ENCODE data around the gene KLHDC9. TPM values are rescaled to one million over a fixed set of nuclear protein-coding genes. Genes with fewer than 3 reads are reported as not detected.

The KLHDC9 gene
- total and polyA plus RNA-seq, 2 donors, result 1.9 to 4.7 TPM

GRCh38 chr1:161089938-161090337 is 8.2 kb upstream of the KLHDC9 start:
- Histone ChIP-seq H3K4me3 (ENCODE audit: low read length in 2 of 2) (no peak overlapping the region), H3K4me1 (ENCODE audit: control insufficient read depth in 2 of 2, insufficient read depth in 2 of 2, low read length in 2 of 2) (peaks cover 0 to 3% of the 10 kb centered on the region in 2 donors), H3K27me3 (ENCODE audit: control insufficient read depth in 2 of 2, insufficient read depth in 1 of 2, low read length in 1 of 2) (no peaks in the 10 kb centered on the region), H3K27ac (ENCODE audit: low read depth in 1 of 2, low read length in 1 of 2) (no peak overlapping the region), H3K36me3 (ENCODE audit: control insufficient read depth in 2 of 2, insufficient read depth in 2 of 2, low read length in 1 of 2) (no peaks in the 10 kb centered on the region), H3K9me3 (ENCODE audit: control insufficient read depth in 2 of 2, insufficient read depth in 1 of 2, low read length in 1 of 2) (no peaks in the 10 kb centered on the region)
- 98% methylated on average over 5 of the region's 5 CpGs for WGBS
- DNase-seq (ENCODE audit: low read depth in 6 of 9, low spot score in 9 of 9), result no peak

GRCh38 chr1:161090617-161091016 is 7.5 kb upstream of the KLHDC9 start:
- no peak overlapping the region for H3K27ac ChIP-seq (ENCODE audit: low read depth in 1 of 2, low read length in 1 of 2)
- peak in 1 of 9 donors; percentile 26 for DNase-seq (ENCODE audit: low read depth in 6 of 9, low spot score in 9 of 9)
- H3K4me1 ChIP-seq (ENCODE audit: control insufficient read depth in 2 of 2, insufficient read depth in 2 of 2, low read length in 2 of 2), result peaks cover 0 to 3% of the 10 kb centered on the region in 2 donors
- H3K4me3 ChIP-seq (ENCODE audit: low read length in 2 of 2), result no peak overlapping the region
- 84% methylated on average over 3 of the region's 3 CpGs for WGBS
- H3K27me3 ChIP-seq (ENCODE audit: control insufficient read depth in 2 of 2, insufficient read depth in 1 of 2, low read length in 1 of 2), result no peaks in the 10 kb centered on the region
- no peaks in the 10 kb centered on the region for H3K36me3 ChIP-seq (ENCODE audit: control insufficient read depth in 2 of 2, insufficient read depth in 2 of 2, low read length in 1 of 2)
- H3K9me3 ChIP-seq (ENCODE audit: control insufficient read depth in 2 of 2, insufficient read depth in 1 of 2, low read length in 1 of 2), result no peaks in the 10 kb centered on the region

GRCh38 chr1:161091093-161091492 is 7.1 kb upstream of the KLHDC9 start:
- no peak for DNase-seq (ENCODE audit: low read depth in 6 of 9, low spot score in 9 of 9)
- H3K4me3 ChIP-seq (ENCODE audit: low read length in 2 of 2), result no peak overlapping the region
- H3K9me3 ChIP-seq (ENCODE audit: control insufficient read depth in 2 of 2, insufficient read depth in 1 of 2, low read length in 1 of 2), result no peaks in the 10 kb centered on the region
- peaks cover 0 to 3% of the 10 kb centered on the region in 2 donors for H3K4me1 ChIP-seq (ENCODE audit: control insufficient read depth in 2 of 2, insufficient read depth in 2 of 2, low read length in 2 of 2)
- H3K27ac ChIP-seq (ENCODE audit: low read depth in 1 of 2, low read length in 1 of 2), result no peak overlapping the region
- H3K36me3 ChIP-seq (ENCODE audit: control insufficient read depth in 2 of 2, insufficient read depth in 2 of 2, low read length in 1 of 2), result no peaks in the 10 kb centered on the region
- WGBS, result 98% methylated on average over 5 of the region's 5 CpGs
- H3K27me3 ChIP-seq (ENCODE audit: control insufficient read depth in 2 of 2, insufficient read depth in 1 of 2, low read length in 1 of 2), result no peaks in the 10 kb centered on the region

- DNase-seq (ENCODE audit: low read depth in 6 of 9, low spot score in 9 of 9), result no peak
- H3K4me1 ChIP-seq (ENCODE audit: control insufficient read depth in 2 of 2, insufficient read depth in 2 of 2, low read length in 2 of 2), result peaks cover 0 to 5% of the 10 kb centered on the region in 2 donors
- H3K36me3 ChIP-seq (ENCODE audit: control insufficient read depth in 2 of 2, insufficient read depth in 2 of 2, low read length in 1 of 2), result no peaks in the 10 kb centered on the region
- H3K27me3 ChIP-seq (ENCODE audit: control insufficient read depth in 2 of 2, insufficient read depth in 1 of 2, low read length in 1 of 2), result no peaks in the 10 kb centered on the region
- H3K4me3 ChIP-seq (ENCODE audit: low read length in 2 of 2), result no peak overlapping the region
- WGBS, result 97% methylated on average over 7 of the region's 7 CpGs
- no peak overlapping the region for H3K27ac ChIP-seq (ENCODE audit: low read depth in 1 of 2, low read length in 1 of 2)
- H3K9me3 ChIP-seq (ENCODE audit: control insufficient read depth in 2 of 2, insufficient read depth in 1 of 2, low read length in 1 of 2), result no peaks in the 10 kb centered on the region
Observed at GRCh38 chr1:161091796-161092507, 6.2 kb upstream of the KLHDC9 start.

- H3K9me3 ChIP-seq (ENCODE audit: control insufficient read depth in 2 of 2, insufficient read depth in 1 of 2, low read length in 1 of 2), result peaks cover 0 to 2% of the 10 kb centered on the region in 2 donors
- DNase-seq (ENCODE audit: low read depth in 6 of 9, low spot score in 9 of 9), result no peak
- no peaks in the 10 kb centered on the region for H3K27me3 ChIP-seq (ENCODE audit: control insufficient read depth in 2 of 2, insufficient read depth in 1 of 2, low read length in 1 of 2)
- H3K27ac ChIP-seq (ENCODE audit: low read depth in 1 of 2, low read length in 1 of 2), result no peak overlapping the region
- H3K4me1 ChIP-seq (ENCODE audit: control insufficient read depth in 2 of 2, insufficient read depth in 2 of 2, low read length in 2 of 2), result peaks cover 4 to 12% of the 10 kb centered on the region in 2 donors
- H3K4me3 ChIP-seq (ENCODE audit: low read length in 2 of 2), result no peak overlapping the region
- 95% methylated on average over 3 of the region's 3 CpGs for WGBS
- no peaks in the 10 kb centered on the region for H3K36me3 ChIP-seq (ENCODE audit: control insufficient read depth in 2 of 2, insufficient read depth in 2 of 2, low read length in 1 of 2)
Observed at GRCh38 chr1:161092621-161093028, 5.5 kb upstream of the KLHDC9 start.

GRCh38 chr1:161094481-161094880 is 3.7 kb upstream of the KLHDC9 start:
- Histone ChIP-seq H3K4me3 (ENCODE audit: low read length in 2 of 2) (no peak overlapping the region), H3K27me3 (ENCODE audit: control insufficient read depth in 2 of 2, insufficient read depth in 1 of 2, low read length in 1 of 2) (peaks cover 2 to 14% of the 10 kb centered on the region in 2 donors), H3K36me3 (ENCODE audit: control insufficient read depth in 2 of 2, insufficient read depth in 2 of 2, low read length in 1 of 2) (peaks cover 0 to 4% of the 10 kb centered on the region in 2 donors), H3K9me3 (ENCODE audit: control insufficient read depth in 2 of 2, insufficient read depth in 1 of 2, low read length in 1 of 2) (peaks cover 0 to 5% of the 10 kb centered on the region in 2 donors), H3K27ac (ENCODE audit: low read depth in 1 of 2, low read length in 1 of 2) (no peak overlapping the region), H3K4me1 (ENCODE audit: control insufficient read depth in 2 of 2, insufficient read depth in 2 of 2, low read length in 2 of 2) (peaks cover 11 to 23% of the 10 kb centered on the region in 2 donors)
- no peak for DNase-seq (ENCODE audit: low read depth in 6 of 9, low spot score in 9 of 9)
- WGBS, result 95% methylated on average over 14 of the region's 14 CpGs

- peaks cover 4 to 6% of the 10 kb centered on the region in 2 donors for H3K36me3 ChIP-seq (ENCODE audit: control insufficient read depth in 2 of 2, insufficient read depth in 2 of 2, low read length in 1 of 2)
- peaks cover 11 to 22% of the 10 kb centered on the region in 2 donors for H3K4me1 ChIP-seq (ENCODE audit: control insufficient read depth in 2 of 2, insufficient read depth in 2 of 2, low read length in 2 of 2)
- WGBS, result 96% methylated on average over 6 of the region's 6 CpGs
- H3K4me3 ChIP-seq (ENCODE audit: low read length in 2 of 2), result no peak overlapping the region
- H3K9me3 ChIP-seq (ENCODE audit: control insufficient read depth in 2 of 2, insufficient read depth in 1 of 2, low read length in 1 of 2), result peaks cover 0 to 5% of the 10 kb centered on the region in 2 donors
- H3K27me3 ChIP-seq (ENCODE audit: control insufficient read depth in 2 of 2, insufficient read depth in 1 of 2, low read length in 1 of 2), result peaks cover 2 to 14% of the 10 kb centered on the region in 2 donors
- DNase-seq (ENCODE audit: low read depth in 6 of 9, low spot score in 9 of 9), result no peak
- no peak overlapping the region for H3K27ac ChIP-seq (ENCODE audit: low read depth in 1 of 2, low read length in 1 of 2)
Observed at GRCh38 chr1:161095230-161095629, 2.9 kb upstream of the KLHDC9 start.

GRCh38 chr1:161096015-161096414 is 2.1 kb upstream of the KLHDC9 start:
- Histone ChIP-seq H3K36me3 (ENCODE audit: control insufficient read depth in 2 of 2, insufficient read depth in 2 of 2, low read length in 1 of 2) (peaks cover 8 to 14% of the 10 kb centered on the region in 2 donors), H3K9me3 (ENCODE audit: control insufficient read depth in 2 of 2, insufficient read depth in 1 of 2, low read length in 1 of 2) (peaks cover 0 to 5% of the 10 kb centered on the region in 2 donors), H3K4me1 (ENCODE audit: control insufficient read depth in 2 of 2, insufficient read depth in 2 of 2, low read length in 2 of 2) (peaks cover 11 to 20% of the 10 kb centered on the region in 2 donors), H3K4me3 (ENCODE audit: low read length in 2 of 2) (no peak overlapping the region), H3K27ac (ENCODE audit: low read depth in 1 of 2, low read length in 1 of 2) (no peak overlapping the region), H3K27me3 (ENCODE audit: control insufficient read depth in 2 of 2, insufficient read depth in 1 of 2, low read length in 1 of 2) (peaks cover 2 to 14% of the 10 kb centered on the region in 2 donors)
- DNase-seq (ENCODE audit: low read depth in 6 of 9, low spot score in 9 of 9), result no peak
- 94% methylated on average over 2 of the region's 2 CpGs for WGBS

- H3K36me3 ChIP-seq (ENCODE audit: control insufficient read depth in 2 of 2, insufficient read depth in 2 of 2, low read length in 1 of 2), result peaks cover 13 to 18% of the 10 kb centered on the region in 2 donors
- H3K9me3 ChIP-seq (ENCODE audit: control insufficient read depth in 2 of 2, insufficient read depth in 1 of 2, low read length in 1 of 2), result peaks cover 0 to 5% of the 10 kb centered on the region in 2 donors
- no peak overlapping the region for H3K4me3 ChIP-seq (ENCODE audit: low read length in 2 of 2)
- no peak overlapping the region for H3K27ac ChIP-seq (ENCODE audit: low read depth in 1 of 2, low read length in 1 of 2)
- peaks cover 11 to 20% of the 10 kb centered on the region in 2 donors for H3K4me1 ChIP-seq (ENCODE audit: control insufficient read depth in 2 of 2, insufficient read depth in 2 of 2, low read length in 2 of 2)
- H3K27me3 ChIP-seq (ENCODE audit: control insufficient read depth in 2 of 2, insufficient read depth in 1 of 2, low read length in 1 of 2), result peaks cover 2 to 14% of the 10 kb centered on the region in 2 donors
- 87% methylated on average over 1 of the region's 1 CpG for WGBS
- no peak for DNase-seq (ENCODE audit: low read depth in 6 of 9, low spot score in 9 of 9)
Observed at GRCh38 chr1:161096530-161096929, 1.6 kb upstream of the KLHDC9 start.

Data from thymus (tissue), 11 donors.